OCI-LY7 (cell line): ENCODE results near the gene SLC8A1.

ENCODE experiments used
- CTCF ChIP-seq: fragments of 200-600 bp; sonication (generic); conservative IDR thresholded peaks from 2 replicates; pipeline ENCODE4 v1.5.1; 2014; ENCODE audit warnings: mild to moderate bottlenecking, antibody characterized with exemption, low read length, moderate library complexity, mixed read lengths
- EZH2phosphoT487 ChIP-seq: fragments of 200-600 bp; sonication (generic); IDR thresholded peaks from 2 replicates; pipeline ENCODE4 v1.6.1; 2018; ENCODE audit warnings: low read depth, borderline replicate concordance, mild to moderate bottlenecking, mixed run types, antibody characterized with exemption, low read length, moderate library complexity, mixed read lengths

GRCh38 chr2:40380721-40381120, 71.2 kb downstream of the SLC8A1 start:
- no peak for TF ChIP-seq CTCF
- no peak for TF ChIP-seq EZH2phosphoT487
